GM23338 (cell line): ENCODE measurements around the gene SETMAR. TPM values are rescaled to one million over a fixed set of nuclear protein-coding genes. Genes with fewer than 3 reads are reported as not detected.

Experiments
- ATAC-seq: fragments of 200-7000 bp; cut with Tn5 transposase; 3 replicates; pipeline ENCODE4 v1.9.1; 2020
- DNase-seq: peaks from one replicate; pipeline ENCODE4 v3.0.0-alpha.2; 2015; ENCODE audit warnings: low spot score
- H2AFZ ChIP-seq: fragments of 200-600 bp; sonication (generic); 2 replicates; pipeline ENCODE4 v1.8.0; 2016; ENCODE audit warnings: antibody characterized with exemption, mild to moderate bottlenecking, moderate library complexity
- H3F3A ChIP-seq: fragments of 200-600 bp; sonication (generic); replicated peaks from 2 replicates; pipeline ENCODE4 v1.8.0; 2017; ENCODE audit warnings: antibody characterized with exemption, mixed run types, low read depth
- H3K27ac ChIP-seq: fragments of 200-600 bp; sonication (generic); 2 replicates; pipeline ENCODE4 v1.6.1; 2016; ENCODE audit warnings: low read depth
- H3K27me3 ChIP-seq: fragments of 200-600 bp; sonication (generic); 2 replicates; pipeline ENCODE4 v1.8.0; 2016; ENCODE audit warnings: mild to moderate bottlenecking, mixed run types, moderate library complexity; ENCODE audit not compliant: insufficient read depth
- H3K36me3 ChIP-seq: fragments of 200-600 bp; sonication (generic); 2 replicates; pipeline ENCODE4 v1.8.0; 2016; ENCODE audit warnings: mild to moderate bottlenecking; ENCODE audit not compliant: insufficient read depth
- H3K4me1 ChIP-seq: fragments of 200-600 bp; sonication (generic); 2 replicates; pipeline ENCODE4 v1.8.0; 2016; ENCODE audit warnings: mild to moderate bottlenecking, moderate library complexity; ENCODE audit not compliant: insufficient read depth
- H3K4me2 ChIP-seq: fragments of 200-600 bp; sonication (generic); 2 replicates; pipeline ENCODE4 v1.7.1; 2017; ENCODE audit warnings: mixed run types
- H3K4me3 ChIP-seq: fragments of 200-600 bp; sonication (generic); 2 replicates; pipeline ENCODE4 v1.6.1; 2016; ENCODE audit warnings: mixed run types
- H3K79me2 ChIP-seq: fragments of 200-600 bp; sonication (generic); replicated peaks from 2 replicates; pipeline ENCODE4 v1.8.0; 2017; ENCODE audit warnings: mild to moderate bottlenecking; ENCODE audit not compliant: insufficient read depth
- H3K9me2 ChIP-seq: fragments of 200-600 bp; sonication (generic); 2 replicates; pipeline ENCODE4 v1.8.0; 2017; ENCODE audit not compliant: insufficient read depth
- H4K20me1 ChIP-seq: fragments of 200-600 bp; sonication (generic); replicated peaks from 2 replicates; pipeline ENCODE4 v1.8.0; 2017; ENCODE audit warnings: mild to moderate bottlenecking; ENCODE audit not compliant: insufficient read depth
- H3K27ac Mint-ChIP-seq: 2 replicates; pipeline ENCODE4 v1.8.0; 2020; ENCODE audit warnings: inconsistent platforms, mild to moderate bottlenecking, moderate library complexity, mixed read lengths
- H3K27me3 Mint-ChIP-seq: 3 replicates; pipeline ENCODE4 v1.8.0; 2022; ENCODE audit warnings: low read depth, mild to moderate bottlenecking, moderate library complexity, mixed read lengths, inconsistent platforms; ENCODE audit not compliant: insufficient read depth, poor library complexity
- H3K36me3 Mint-ChIP-seq: 3 replicates; pipeline ENCODE4 v1.8.0; 2021; ENCODE audit warnings: low read depth, mild to moderate bottlenecking, inconsistent platforms, moderate library complexity, mixed read lengths
- H3K4me1 Mint-ChIP-seq: 3 replicates; pipeline ENCODE4 v1.8.0; 2020; ENCODE audit warnings: mild to moderate bottlenecking, inconsistent platforms, mixed read lengths
- H3K4me3 Mint-ChIP-seq: 3 replicates; pipeline ENCODE4 v1.8.0; 2021; ENCODE audit warnings: moderate library complexity, mild to moderate bottlenecking, inconsistent platforms, mixed read lengths
- H3K9me3 Mint-ChIP-seq: 3 replicates; pipeline ENCODE4 v1.8.0; 2020; ENCODE audit warnings: moderate library complexity, mild to moderate bottlenecking, inconsistent platforms, mixed read lengths
- CREB1 ChIP-seq: fragments of 250-450 bp; sonication (Bioruptor Pico); IDR thresholded peaks from 2 replicates; pipeline ENCODE4 v1.5.0; 2020; ENCODE audit warnings: low read depth, mild to moderate bottlenecking, moderate library complexity
- CTCF ChIP-seq, 2 experiments: fragments of 200-600 bp in 1 of 2; sonication (generic) in 1 of 2; conservative IDR thresholded peaks; 2 replicates each; pipeline versions ENCODE4 v1.5.1 to v1.6.1; 2016 to 2017; ENCODE audit warnings: antibody characterized with exemption in 2 of 2, low read depth in 2 of 2, mild to moderate bottlenecking in 2 of 2, moderate library complexity in 1 of 2
- EZH2 ChIP-seq: fragments of 200-600 bp; sonication (generic); IDR thresholded peaks from one replicate; pipeline ENCODE4 v1.8.0; 2017; ENCODE audit warnings: antibody characterized with exemption, mild to moderate bottlenecking, low read depth; ENCODE audit not compliant: unreplicated experiment
- EZH2phosphoT487 ChIP-seq: fragments of 200-600 bp; sonication (generic); IDR thresholded peaks from one replicate; pipeline ENCODE4 v1.8.1; 2018; ENCODE audit warnings: antibody characterized with exemption; ENCODE audit not compliant: unreplicated experiment
- JUNB ChIP-seq: IDR thresholded peaks from one replicate; pipeline ENCODE4 v1.6.1; 2016; ENCODE audit warnings: antibody characterized with exemption; ENCODE audit not compliant: unreplicated experiment
- NANOG ChIP-seq: IDR thresholded peaks from 2 replicates; pipeline ENCODE4 v1.6.1; 2016; ENCODE audit warnings: antibody characterized with exemption, borderline replicate concordance
- POLR2AphosphoS5 ChIP-seq: IDR thresholded peaks from 2 replicates; pipeline ENCODE4 v1.6.1; 2016; ENCODE audit warnings: antibody characterized with exemption, low read depth
- REST ChIP-seq: IDR thresholded peaks from one replicate; pipeline ENCODE4 v1.6.1; 2018; ENCODE audit warnings: antibody characterized with exemption; ENCODE audit not compliant: unreplicated experiment
- STAT1 ChIP-seq: IDR thresholded peaks from one replicate; pipeline ENCODE4 v1.6.1; 2016; ENCODE audit warnings: antibody characterized with exemption; ENCODE audit not compliant: unreplicated experiment
- ZNF114 ChIP-seq: fragments of 250-450 bp; sonication (Bioruptor Pico); IDR thresholded peaks from 2 replicates; pipeline ENCODE4 v1.5.0; 2020; ENCODE audit warnings: mild to moderate bottlenecking, moderate library complexity
- ZNF331 ChIP-seq: fragments of 250-450 bp; sonication (Bioruptor Pico); IDR thresholded peaks from 2 replicates; pipeline ENCODE4 v1.5.0; 2020; ENCODE audit warnings: low read depth, mild to moderate bottlenecking, moderate library complexity
- polyA plus RNA-seq: library from polyadenylated mRNA; unstranded; fragments of >200 nt; fragmentation: Nextera tagmentation; extraction: Ambion mirVana; gene quantifications from 2 replicates; pipeline ENCODE4 v1.2.1, GENCODE V29; 2016
- total RNA-seq: library from RNA; depleted of rRNA; stranded (reverse); fragments of >200 nt; shearing (Covaris generic); gene quantifications from 2 replicates; pipeline ENCODE4 v1.2.3, GENCODE V29; 2014
- TF ChIP-seq, protein P1 (sequence below): IDR thresholded peaks from 2 replicates; pipeline ENCODE4 v1.6.1; 2016; ENCODE audit warnings: antibody characterized with exemption
- TF ChIP-seq, protein P2 (sequence below): fragments of 250-450 bp; sonication (Bioruptor Pico); IDR thresholded peaks from 2 replicates; pipeline ENCODE4 v1.5.0; 2020; ENCODE audit warnings: mild to moderate bottlenecking, moderate library complexity

Gene SETMAR
- total and polyA plus RNA-seq, 2 experiments from 2014 or later = 11.2 to 19.8 TPM

DNA sequence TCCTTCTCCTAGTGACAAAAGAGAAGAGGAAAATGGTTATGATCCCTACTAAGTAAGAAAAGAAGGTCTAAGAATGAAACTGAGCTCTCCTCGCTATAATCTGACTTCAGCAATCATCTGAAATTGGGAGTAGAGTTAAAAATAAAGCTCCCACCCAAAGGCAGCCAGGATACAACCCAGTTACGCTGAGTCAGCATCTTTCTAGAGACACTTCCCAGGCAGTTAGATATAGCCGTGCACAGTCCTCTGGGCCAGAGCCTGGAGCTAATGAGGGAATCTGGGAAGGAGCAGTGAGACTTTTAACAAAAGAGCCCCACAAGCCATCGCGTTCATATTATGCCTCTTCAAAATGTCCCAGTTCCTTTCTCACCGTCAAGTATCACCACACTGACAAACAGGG lies 39.1 kb upstream of the SETMAR start:
- H3K4me2 ChIP-seq = no peak overlapping the region
- H3K27ac ChIP-seq = no peak overlapping the region
- H3K4me1 ChIP-seq = no peaks in the 10 kb centered on the region
- H3K9me2 ChIP-seq = no peaks in the 10 kb centered on the region
- Mint-ChIP-seq H3K9me3 (peaks cover 55% of the 10 kb centered on the region), H3K27me3 (peaks cover 2% of the 10 kb centered on the region), H3K4me1 (no peaks in the 10 kb centered on the region), H3K4me3 (no peak overlapping the region), H3K27ac (no peak overlapping the region), H3K36me3 (no peaks in the 10 kb centered on the region; the same call in 2 of the 3 replicates)
- no peaks in the 10 kb centered on the region for H3F3A ChIP-seq
- peak overlapping the region; percentile 78; the same call in 1 of the 2 replicates for H2AFZ ChIP-seq
- no peak overlapping the region for H3K4me3 ChIP-seq
- DNase-seq (no peak), ATAC-seq (no peak)
- no peaks in the 10 kb centered on the region for H3K36me3 ChIP-seq
- H3K27me3 ChIP-seq = no peaks in the 10 kb centered on the region
- H4K20me1 ChIP-seq = no peaks in the 10 kb centered on the region
- no peaks in the 10 kb centered on the region for H3K79me2 ChIP-seq
- TF ChIP-seq, protein P1, sequence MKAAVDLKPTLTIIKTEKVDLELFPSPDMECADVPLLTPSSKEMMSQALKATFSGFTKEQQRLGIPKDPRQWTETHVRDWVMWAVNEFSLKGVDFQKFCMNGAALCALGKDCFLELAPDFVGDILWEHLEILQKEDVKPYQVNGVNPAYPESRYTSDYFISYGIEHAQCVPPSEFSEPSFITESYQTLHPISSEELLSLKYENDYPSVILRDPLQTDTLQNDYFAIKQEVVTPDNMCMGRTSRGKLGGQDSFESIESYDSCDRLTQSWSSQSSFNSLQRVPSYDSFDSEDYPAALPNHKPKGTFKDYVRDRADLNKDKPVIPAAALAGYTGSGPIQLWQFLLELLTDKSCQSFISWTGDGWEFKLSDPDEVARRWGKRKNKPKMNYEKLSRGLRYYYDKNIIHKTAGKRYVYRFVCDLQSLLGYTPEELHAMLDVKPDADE = no peak
- no peak for TF ChIP-seq ZNF331 (CRISPR knock-in tag)
- TF ChIP-seq EZH2 = no peak
- TF ChIP-seq REST = no peak
- TF ChIP-seq STAT1 = no peak
- TF ChIP-seq, protein P2, sequence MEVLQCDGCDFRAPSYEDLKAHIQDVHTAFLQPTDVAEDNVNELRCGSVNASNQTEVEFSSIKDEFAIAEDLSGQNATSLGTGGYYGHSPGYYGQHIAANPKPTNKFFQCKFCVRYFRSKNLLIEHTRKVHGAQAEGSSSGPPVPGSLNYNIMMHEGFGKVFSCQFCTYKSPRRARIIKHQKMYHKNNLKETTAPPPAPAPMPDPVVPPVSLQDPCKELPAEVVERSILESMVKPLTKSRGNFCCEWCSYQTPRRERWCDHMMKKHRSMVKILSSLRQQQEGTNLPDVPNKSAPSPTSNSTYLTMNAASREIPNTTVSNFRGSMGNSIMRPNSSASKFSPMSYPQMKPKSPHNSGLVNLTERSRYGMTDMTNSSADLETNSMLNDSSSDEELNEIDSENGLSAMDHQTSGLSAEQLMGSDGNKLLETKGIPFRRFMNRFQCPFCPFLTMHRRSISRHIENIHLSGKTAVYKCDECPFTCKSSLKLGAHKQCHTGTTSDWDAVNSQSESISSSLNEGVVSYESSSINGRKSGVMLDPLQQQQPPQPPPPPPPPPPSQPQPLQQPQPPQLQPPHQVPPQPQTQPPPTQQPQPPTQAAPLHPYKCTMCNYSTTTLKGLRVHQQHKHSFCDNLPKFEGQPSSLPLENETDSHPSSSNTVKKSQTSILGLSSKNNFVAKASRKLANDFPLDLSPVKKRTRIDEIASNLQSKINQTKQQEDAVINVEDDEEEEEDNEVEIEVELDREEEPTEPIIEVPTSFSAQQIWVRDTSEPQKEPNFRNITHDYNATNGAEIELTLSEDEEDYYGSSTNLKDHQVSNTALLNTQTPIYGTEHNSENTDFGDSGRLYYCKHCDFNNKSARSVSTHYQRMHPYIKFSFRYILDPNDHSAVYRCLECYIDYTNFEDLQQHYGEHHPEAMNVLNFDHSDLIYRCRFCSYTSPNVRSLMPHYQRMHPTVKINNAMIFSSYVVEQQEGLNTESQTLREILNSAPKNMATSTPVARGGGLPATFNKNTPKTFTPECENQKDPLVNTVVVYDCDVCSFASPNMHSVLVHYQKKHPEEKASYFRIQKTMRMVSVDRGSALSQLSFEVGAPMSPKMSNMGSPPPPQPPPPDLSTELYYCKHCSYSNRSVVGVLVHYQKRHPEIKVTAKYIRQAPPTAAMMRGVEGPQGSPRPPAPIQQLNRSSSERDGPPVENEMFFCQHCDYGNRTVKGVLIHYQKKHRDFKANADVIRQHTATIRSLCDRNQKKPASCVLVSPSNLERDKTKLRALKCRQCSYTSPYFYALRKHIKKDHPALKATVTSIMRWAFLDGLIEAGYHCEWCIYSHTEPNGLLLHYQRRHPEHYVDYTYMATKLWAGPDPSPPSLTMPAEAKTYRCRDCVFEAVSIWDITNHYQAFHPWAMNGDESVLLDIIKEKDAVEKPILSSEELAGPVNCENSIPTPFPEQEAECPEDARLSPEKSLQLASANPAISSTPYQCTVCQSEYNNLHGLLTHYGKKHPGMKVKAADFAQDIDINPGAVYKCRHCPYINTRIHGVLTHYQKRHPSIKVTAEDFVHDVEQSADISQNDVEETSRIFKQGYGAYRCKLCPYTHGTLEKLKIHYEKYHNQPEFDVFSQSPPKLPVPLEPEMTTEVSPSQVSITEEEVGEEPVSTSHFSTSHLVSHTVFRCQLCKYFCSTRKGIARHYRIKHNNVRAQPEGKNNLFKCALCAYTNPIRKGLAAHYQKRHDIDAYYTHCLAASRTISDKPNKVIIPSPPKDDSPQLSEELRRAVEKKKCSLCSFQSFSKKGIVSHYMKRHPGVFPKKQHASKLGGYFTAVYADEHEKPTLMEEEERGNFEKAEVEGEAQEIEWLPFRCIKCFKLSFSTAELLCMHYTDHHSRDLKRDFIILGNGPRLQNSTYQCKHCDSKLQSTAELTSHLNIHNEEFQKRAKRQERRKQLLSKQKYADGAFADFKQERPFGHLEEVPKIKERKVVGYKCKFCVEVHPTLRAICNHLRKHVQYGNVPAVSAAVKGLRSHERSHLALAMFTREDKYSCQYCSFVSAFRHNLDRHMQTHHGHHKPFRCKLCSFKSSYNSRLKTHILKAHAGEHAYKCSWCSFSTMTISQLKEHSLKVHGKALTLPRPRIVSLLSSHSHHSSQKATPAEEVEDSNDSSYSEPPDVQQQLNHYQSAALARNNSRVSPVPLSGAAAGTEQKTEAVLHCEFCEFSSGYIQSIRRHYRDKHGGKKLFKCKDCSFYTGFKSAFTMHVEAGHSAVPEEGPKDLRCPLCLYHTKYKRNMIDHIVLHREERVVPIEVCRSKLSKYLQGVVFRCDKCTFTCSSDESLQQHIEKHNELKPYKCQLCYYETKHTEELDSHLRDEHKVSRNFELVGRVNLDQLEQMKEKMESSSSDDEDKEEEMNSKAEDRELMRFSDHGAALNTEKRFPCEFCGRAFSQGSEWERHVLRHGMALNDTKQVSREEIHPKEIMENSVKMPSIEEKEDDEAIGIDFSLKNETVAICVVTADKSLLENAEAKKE (CRISPR knock-in tag) = no peak
- TF ChIP-seq POLR2AphosphoS5 = no peak
- no peak for TF ChIP-seq CREB1 (CRISPR knock-in tag)
- TF ChIP-seq JUNB = no peak
- TF ChIP-seq CTCF (conservative IDR thresholded peaks at IDR 0.05; ENCODE audit: low read depth in 2 of 2) = no peak
- TF ChIP-seq ZNF114 = no peak
- TF ChIP-seq EZH2phosphoT487 = no peak
- no peak for TF ChIP-seq NANOG
